Fibroblast of pulmonary artery (primary cell): ENCODE data around the gene SLCO4A1.
A peak's percentile ranks its signal among the peaks of the same experiment; 100 is the strongest.

Experiments
- DNase-seq: peaks from one replicate; pipeline ENCODE4 v3.0.0-alpha.2; 2010; ENCODE audit warnings: low read depth
- H3K4me3 ChIP-seq: replicated peaks from 2 replicates; pipeline ENCODE4 v1.5.1; 2011; ENCODE audit warnings: low read depth, mild to moderate bottlenecking, control low read depth, low read length, moderate library complexity
- TF ChIP-seq, protein P1 (sequence below): IDR thresholded peaks from 2 replicates; pipeline ENCODE4 v1.5.1; 2011; ENCODE audit warnings: mild to moderate bottlenecking, control low read depth, low read length, inconsistent platforms; ENCODE audit errors: missing control alignments

Gene SLCO4A1

GRCh38 chr20:62706344-62706743, 64.0 kb downstream of the SLCO4A1 start:
- no peak for DNase-seq
- H3K4me3 ChIP-seq: no peak overlapping the region
- TF ChIP-seq, protein P1, sequence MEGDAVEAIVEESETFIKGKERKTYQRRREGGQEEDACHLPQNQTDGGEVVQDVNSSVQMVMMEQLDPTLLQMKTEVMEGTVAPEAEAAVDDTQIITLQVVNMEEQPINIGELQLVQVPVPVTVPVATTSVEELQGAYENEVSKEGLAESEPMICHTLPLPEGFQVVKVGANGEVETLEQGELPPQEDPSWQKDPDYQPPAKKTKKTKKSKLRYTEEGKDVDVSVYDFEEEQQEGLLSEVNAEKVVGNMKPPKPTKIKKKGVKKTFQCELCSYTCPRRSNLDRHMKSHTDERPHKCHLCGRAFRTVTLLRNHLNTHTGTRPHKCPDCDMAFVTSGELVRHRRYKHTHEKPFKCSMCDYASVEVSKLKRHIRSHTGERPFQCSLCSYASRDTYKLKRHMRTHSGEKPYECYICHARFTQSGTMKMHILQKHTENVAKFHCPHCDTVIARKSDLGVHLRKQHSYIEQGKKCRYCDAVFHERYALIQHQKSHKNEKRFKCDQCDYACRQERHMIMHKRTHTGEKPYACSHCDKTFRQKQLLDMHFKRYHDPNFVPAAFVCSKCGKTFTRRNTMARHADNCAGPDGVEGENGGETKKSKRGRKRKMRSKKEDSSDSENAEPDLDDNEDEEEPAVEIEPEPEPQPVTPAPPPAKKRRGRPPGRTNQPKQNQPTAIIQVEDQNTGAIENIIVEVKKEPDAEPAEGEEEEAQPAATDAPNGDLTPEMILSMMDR: no peak

DNA sequence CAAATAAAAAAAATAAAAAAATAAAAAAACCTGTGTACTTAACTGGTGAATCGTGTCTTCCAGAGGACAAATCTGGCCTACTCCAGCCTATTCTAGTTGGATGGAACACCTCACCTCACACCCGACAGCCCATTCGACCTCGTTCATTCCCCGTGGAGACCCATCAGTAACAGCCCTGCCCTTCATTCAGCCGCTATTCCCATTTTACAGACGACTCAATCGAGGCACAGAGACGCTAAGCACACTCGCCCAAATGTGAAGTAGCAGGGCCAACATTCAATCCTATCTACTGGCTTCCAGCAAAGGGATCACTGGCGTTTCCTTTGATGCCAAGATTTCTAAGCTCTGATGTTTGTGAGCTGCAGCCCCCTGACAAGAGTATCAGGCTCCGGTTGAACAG, 64.6 kb downstream of the SLCO4A1 start:
- no peak for DNase-seq
- no peak overlapping the region for H3K4me3 ChIP-seq
- TF ChIP-seq, protein P1: no peak

DNA sequence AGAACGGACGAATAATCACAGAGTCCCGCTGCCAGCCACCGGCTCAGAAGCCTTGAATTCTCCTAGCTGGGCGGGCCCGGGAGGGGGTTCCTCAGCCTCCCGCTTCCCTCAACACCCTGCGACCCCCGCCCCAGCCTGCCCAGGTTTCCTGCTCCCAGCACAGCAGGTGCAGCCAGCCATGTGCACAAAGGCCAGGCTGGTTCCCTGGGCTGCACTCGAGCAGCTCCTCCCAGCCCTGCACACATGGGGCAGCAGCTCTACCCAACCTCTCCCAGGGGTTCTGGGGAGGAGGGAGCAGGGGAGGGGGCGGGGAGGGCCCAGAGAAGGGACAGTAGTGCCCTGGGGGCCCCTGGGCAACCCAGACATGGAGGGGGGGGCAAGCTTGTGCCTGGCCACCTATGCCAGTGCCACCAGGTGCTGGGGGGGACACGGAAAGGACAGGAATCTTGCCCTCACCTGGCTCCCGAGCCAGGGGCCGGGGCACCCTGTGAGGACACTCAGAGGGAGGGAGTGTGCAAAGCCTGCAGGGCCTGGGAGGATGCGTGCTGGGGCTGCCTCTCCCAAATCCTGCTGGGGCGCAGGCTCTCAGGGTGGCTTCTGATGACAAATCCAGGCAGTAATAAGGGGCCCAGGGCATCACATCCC, 65.1 kb downstream of the SLCO4A1 start:
- H3K4me3 ChIP-seq: no peak overlapping the region
- DNase-seq: no peak
- TF ChIP-seq, protein P1: no peak

DNA sequence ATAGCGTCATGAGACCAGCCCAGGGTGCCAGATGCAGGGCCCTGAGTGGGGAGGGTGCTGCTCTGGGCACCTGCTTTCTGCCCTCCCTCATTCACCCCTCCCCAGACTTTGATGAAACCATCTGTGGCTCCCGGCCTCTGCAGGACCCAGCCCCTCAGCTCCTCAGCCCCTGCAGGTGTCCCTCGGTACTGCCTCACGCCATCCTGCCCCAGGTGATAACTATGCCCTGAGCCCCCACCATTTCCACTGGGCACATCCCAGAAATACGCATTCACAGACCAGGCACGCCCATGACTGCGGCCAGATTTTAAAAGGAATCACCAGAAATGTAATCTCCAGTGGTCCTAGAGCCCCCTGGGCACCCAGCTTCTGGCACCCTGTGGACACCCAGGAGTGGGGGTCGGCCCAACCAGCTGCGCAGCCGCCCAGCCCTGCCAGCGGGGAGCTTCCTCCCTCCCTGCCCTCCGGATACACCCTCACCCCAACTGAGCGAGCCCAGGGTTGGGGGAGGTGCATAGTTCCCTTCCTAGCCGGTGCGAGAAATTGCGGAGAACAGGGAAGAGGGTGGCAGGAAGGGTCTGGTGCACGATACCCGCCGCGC, 65.7 kb downstream of the SLCO4A1 start:
- no peak for DNase-seq
- H3K4me3 ChIP-seq: no peak overlapping the region
- TF ChIP-seq, protein P1: peak; percentile 11

DNA sequence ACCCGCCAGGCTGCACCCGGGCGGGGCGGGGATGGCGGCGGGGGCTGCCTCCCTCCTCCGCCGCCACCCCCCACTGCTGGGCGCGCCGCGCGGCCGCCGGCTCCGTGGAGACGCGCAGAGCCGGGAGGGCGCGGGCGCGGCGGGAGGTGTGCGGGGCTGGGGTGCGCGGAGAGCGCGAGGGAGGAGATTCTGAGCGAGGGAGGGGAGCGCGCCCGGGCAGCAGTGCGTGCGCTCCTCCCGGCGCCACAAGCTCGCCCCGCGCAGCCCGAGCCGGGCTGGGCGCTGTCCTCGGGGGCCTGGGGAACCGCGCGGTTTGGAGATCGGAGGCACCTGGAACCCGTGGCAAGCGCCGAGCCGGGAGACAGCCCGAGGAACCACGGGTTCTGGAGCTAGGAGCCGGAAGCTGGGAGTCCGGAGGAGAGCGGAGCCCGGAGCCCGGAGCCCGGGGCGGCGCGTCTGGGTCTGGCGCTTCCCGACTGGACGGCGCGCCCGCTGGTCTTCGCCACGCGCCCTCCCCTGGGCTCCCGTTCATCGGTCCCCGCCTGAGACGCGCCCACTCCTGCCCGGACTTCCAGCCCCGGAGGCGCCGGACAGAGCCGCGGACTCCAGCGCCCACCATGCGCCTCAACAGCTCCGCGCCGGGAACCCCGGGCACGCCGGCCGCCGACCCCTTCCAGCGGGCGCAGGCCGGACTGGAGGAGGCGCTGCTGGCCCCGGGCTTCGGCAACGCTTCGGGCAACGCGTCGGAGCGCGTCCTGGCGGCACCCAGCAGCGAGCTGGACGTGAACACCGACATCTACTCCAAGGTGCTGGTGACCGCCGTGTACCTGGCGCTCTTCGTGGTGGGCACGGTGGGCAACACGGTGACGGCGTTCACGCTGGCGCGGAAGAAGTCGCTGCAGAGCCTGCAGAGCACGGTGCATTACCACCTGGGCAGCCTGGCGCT, 66.6 kb downstream of the SLCO4A1 start, which contains the start of gene NTSR1:
TSS of gene NTSR1 (plus strand) at position 246 of the 946 bp plus-strand sequence. CDS start at position 618, 372 bp downstream.
- TF ChIP-seq, protein P1: no peak
- no peak within 1 kb of the TSS for H3K4me3 ChIP-seq
- no peak for DNase-seq

- no peak overlapping the region for H3K4me3 ChIP-seq
- TF ChIP-seq, protein P1: no peak
- no peak for DNase-seq
These were observed 67.2 kb downstream of the SLCO4A1 start for GRCh38 chr20:62709537-62709905.
